GM12878 (cell line): ENCODE data around the gene HSD17B4.

Experiments used
- CHD4 ChIP-seq: fragments of 200-600 bp; sonication (generic); IDR thresholded peaks from 2 replicates; pipeline ENCODE4 v1.6.1; 2016; ENCODE audit warnings: mild to moderate bottlenecking
- FOS ChIP-seq: IDR thresholded peaks from 3 replicates; pipeline ENCODE4 v1.6.1; 2011; ENCODE audit warnings: borderline replicate concordance; ENCODE audit not compliant: insufficient read length; ENCODE audit errors: extremely low read depth
- HDAC6 ChIP-seq: fragments of 200-600 bp; sonication (generic); IDR thresholded peaks from one replicate; pipeline ENCODE4 v1.8.0; 2017; ENCODE audit warnings: antibody characterized with exemption; ENCODE audit not compliant: unreplicated experiment
- POLR2A ChIP-seq: IDR thresholded peaks from 2 replicates; pipeline ENCODE4 v1.6.1; 2011; ENCODE audit warnings: low read depth, mild to moderate bottlenecking, low read length
- SMC3 ChIP-seq: IDR thresholded peaks from 2 replicates; pipeline ENCODE4 v1.6.1; 2011; ENCODE audit warnings: low read length, improper control_type of control experiment, borderline replicate concordance
- TAF1 ChIP-seq: IDR thresholded peaks from 2 replicates; pipeline ENCODE4 v1.6.1; 2011; ENCODE audit warnings: mild to moderate bottlenecking, low read depth, low read length, borderline replicate concordance
- TCF3 ChIP-seq: IDR thresholded peaks from 2 replicates; pipeline ENCODE4 v1.6.1; 2012; ENCODE audit warnings: low read depth, mild to moderate bottlenecking, low read length, borderline replicate concordance; ENCODE audit not compliant: insufficient read depth
- TF ChIP-seq, protein P1 (sequence below), 3 experiments: IDR thresholded peaks in 2 of 3; conservative IDR thresholded peaks in 1 of 3; 2 replicates each; pipeline ENCODE4 v1.5.1; 2011; ENCODE audit warnings: low read depth in 3 of 3, low read length in 3 of 3, mild to moderate bottlenecking in 3 of 3, control low read depth in 2 of 3, moderate library complexity in 2 of 3, inconsistent platforms in 1 of 3, mixed read lengths in 1 of 3; ENCODE audit not compliant: control insufficient read depth in 2 of 3, insufficient read depth in 1 of 3; ENCODE audit errors: extremely low read depth in 1 of 3

DNA sequence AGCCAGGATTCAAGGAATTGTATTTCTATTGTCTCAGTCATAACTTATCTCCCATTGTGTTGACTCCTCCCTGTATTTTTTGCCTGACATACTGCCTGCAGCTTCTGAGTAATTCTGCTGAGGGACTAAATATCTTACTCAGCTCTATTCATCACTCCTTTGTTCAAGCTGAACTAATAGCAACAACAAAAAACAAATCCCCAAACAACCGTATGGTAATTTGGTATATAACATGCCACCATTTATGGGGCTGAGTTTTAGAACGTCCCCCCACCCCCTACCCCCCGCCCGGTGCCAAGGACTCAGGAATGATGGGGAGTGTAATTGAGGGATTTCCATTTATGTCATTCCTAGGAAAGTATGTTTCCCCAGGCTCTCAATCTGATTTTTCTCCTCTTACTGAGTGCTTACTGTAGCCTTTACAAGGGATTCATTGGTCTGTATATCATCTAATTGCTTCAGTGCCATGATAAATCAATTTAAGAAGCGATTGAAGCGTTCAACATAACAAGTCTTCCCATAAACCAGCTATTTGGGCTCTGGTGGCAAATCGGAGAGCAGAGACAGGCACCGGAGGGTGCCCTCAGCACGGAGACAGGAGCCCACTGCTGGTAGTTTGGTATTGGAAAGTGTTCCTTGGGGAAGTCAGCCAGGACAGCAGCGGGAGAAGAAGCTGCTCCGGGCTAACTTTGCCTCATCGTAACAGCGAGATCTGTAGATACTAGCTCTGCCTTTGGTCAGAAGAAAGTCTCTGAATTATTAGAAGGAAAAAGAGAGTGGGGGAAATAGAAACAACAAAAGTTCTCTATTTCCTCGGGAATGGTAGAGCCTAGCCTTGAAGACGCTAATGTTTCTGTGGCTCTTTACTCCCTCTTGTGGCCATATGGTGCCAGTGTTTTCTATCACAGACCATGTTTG lies 40.7 kb upstream of the HSD17B4 start:
- TF ChIP-seq TCF3 (no peak), POLR2A (no peak), SMC3 (peak; percentile 91), TAF1 (no peak), CHD4 (no peak), FOS (no peak), HDAC6 (no peak)
- TF ChIP-seq, protein P1, sequence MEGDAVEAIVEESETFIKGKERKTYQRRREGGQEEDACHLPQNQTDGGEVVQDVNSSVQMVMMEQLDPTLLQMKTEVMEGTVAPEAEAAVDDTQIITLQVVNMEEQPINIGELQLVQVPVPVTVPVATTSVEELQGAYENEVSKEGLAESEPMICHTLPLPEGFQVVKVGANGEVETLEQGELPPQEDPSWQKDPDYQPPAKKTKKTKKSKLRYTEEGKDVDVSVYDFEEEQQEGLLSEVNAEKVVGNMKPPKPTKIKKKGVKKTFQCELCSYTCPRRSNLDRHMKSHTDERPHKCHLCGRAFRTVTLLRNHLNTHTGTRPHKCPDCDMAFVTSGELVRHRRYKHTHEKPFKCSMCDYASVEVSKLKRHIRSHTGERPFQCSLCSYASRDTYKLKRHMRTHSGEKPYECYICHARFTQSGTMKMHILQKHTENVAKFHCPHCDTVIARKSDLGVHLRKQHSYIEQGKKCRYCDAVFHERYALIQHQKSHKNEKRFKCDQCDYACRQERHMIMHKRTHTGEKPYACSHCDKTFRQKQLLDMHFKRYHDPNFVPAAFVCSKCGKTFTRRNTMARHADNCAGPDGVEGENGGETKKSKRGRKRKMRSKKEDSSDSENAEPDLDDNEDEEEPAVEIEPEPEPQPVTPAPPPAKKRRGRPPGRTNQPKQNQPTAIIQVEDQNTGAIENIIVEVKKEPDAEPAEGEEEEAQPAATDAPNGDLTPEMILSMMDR (IDR thresholded peaks at IDR 0.05 in 2 of 3, conservative IDR thresholded peaks at IDR 0.05 in 1 of 3; ENCODE audit: control insufficient read depth in 2 of 3, extremely low read depth in 1 of 3, insufficient read depth in 1 of 3, low read depth in 3 of 3, low read length in 3 of 3): peak; percentile 82 to 93 (median 88)
